ENCODE results near the gene ABHD8. TPM values are rescaled to one million over a fixed set of nuclear protein-coding genes. Genes with fewer than 3 reads are reported as not detected.

The ABHD8 gene
- total RNA-seq, 1 donor from 2014 or later, result 8.9 TPM

DNA sequence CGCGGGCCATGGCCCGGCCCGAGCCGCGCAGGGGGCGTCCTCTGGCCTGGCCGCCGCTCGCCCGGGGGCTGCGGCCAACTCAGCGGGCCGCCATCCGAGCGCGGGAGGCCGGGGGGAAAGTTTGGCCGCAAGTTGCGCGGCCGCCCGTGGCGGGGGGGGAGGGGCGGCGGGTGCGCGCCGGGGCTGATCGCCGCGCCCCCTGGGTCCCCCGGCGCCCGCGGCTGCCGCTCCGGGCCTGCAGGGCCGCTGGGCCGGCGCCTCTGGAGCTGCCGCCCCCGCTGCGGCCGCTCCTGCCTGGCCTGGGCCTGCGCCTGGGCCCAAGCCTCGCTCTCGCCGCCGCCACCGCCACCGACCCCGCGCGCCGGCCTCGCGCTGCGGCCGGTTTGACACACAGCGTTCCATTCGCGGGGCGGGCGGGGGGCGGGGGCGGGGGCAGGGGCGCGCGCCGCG lies 57.7 kb downstream of the ABHD8 start, which contains the start of gene NR2F6:
NR2F6 (minus strand) TSS at position 385 of the 450 bp plus-strand sequence. CDS start 699 bp downstream, outside the sequence.
- TF ChIP-seq, protein P1, sequence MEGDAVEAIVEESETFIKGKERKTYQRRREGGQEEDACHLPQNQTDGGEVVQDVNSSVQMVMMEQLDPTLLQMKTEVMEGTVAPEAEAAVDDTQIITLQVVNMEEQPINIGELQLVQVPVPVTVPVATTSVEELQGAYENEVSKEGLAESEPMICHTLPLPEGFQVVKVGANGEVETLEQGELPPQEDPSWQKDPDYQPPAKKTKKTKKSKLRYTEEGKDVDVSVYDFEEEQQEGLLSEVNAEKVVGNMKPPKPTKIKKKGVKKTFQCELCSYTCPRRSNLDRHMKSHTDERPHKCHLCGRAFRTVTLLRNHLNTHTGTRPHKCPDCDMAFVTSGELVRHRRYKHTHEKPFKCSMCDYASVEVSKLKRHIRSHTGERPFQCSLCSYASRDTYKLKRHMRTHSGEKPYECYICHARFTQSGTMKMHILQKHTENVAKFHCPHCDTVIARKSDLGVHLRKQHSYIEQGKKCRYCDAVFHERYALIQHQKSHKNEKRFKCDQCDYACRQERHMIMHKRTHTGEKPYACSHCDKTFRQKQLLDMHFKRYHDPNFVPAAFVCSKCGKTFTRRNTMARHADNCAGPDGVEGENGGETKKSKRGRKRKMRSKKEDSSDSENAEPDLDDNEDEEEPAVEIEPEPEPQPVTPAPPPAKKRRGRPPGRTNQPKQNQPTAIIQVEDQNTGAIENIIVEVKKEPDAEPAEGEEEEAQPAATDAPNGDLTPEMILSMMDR (IDR thresholded peaks at IDR 0.05; ENCODE audit: unreplicated experiment), result no peak
- peaks cover 29% of the 10 kb centered on the region for H3K27me3 Mint-ChIP-seq (ENCODE audit: unreplicated experiment)
- peak within 1 kb of the TSS; percentile 97 for H3K4me3 Mint-ChIP-seq (ENCODE audit: unreplicated experiment)
- H3K36me3 Mint-ChIP-seq (ENCODE audit: low read depth, unreplicated experiment), result peaks cover 8% of the 10 kb centered on the region
- H3K4me1 Mint-ChIP-seq (ENCODE audit: unreplicated experiment), result peaks cover 23% of the 10 kb centered on the region
- no peaks in the 10 kb centered on the region for H3K9me3 Mint-ChIP-seq (ENCODE audit: unreplicated experiment)
- no peak for DNase-seq (ENCODE audit: low spot score)
- peak within 1 kb of the TSS; percentile 64 for H3K27ac Mint-ChIP-seq (ENCODE audit: unreplicated experiment)

GRCh38 chr19:17244618-17245534 lies 58.3 kb downstream of the ABHD8 start:
- peaks cover 8% of the 10 kb centered on the region for H3K36me3 Mint-ChIP-seq (ENCODE audit: low read depth, unreplicated experiment)
- H3K4me1 Mint-ChIP-seq (ENCODE audit: unreplicated experiment), result peaks cover 23% of the 10 kb centered on the region
- H3K9me3 Mint-ChIP-seq (ENCODE audit: unreplicated experiment), result no peaks in the 10 kb centered on the region
- H3K4me3 Mint-ChIP-seq (ENCODE audit: unreplicated experiment), result peak overlapping the region; percentile 97
- no peak for DNase-seq (ENCODE audit: low spot score)
- peaks cover 27% of the 10 kb centered on the region for H3K27me3 Mint-ChIP-seq (ENCODE audit: unreplicated experiment)
- H3K27ac Mint-ChIP-seq (ENCODE audit: unreplicated experiment), result peak overlapping the region; percentile 48
- TF ChIP-seq, protein P1 (IDR thresholded peaks at IDR 0.05; ENCODE audit: unreplicated experiment), result no peak

GRCh38 chr19:17243830-17244617 lies 59.2 kb downstream of the ABHD8 start:
- Mint-ChIP-seq H3K9me3 (ENCODE audit: unreplicated experiment) (no peaks in the 10 kb centered on the region), H3K4me1 (ENCODE audit: unreplicated experiment) (peaks cover 23% of the 10 kb centered on the region), H3K27me3 (ENCODE audit: unreplicated experiment) (peaks cover 27% of the 10 kb centered on the region), H3K27ac (ENCODE audit: unreplicated experiment) (peak overlapping the region; percentile 48), H3K36me3 (ENCODE audit: low read depth, unreplicated experiment) (peaks cover 8% of the 10 kb centered on the region), H3K4me3 (ENCODE audit: unreplicated experiment) (peak overlapping the region; percentile 97)
- TF ChIP-seq, protein P1 (IDR thresholded peaks at IDR 0.05; ENCODE audit: unreplicated experiment), result no peak
- DNase-seq (ENCODE audit: low spot score), result peak; percentile 42

GRCh38 chr19:17243211-17243829 lies 59.9 kb downstream of the ABHD8 start:
- Mint-ChIP-seq H3K36me3 (ENCODE audit: low read depth, unreplicated experiment) (peaks cover 10% of the 10 kb centered on the region), H3K9me3 (ENCODE audit: unreplicated experiment) (no peaks in the 10 kb centered on the region), H3K27me3 (ENCODE audit: unreplicated experiment) (peaks cover 26% of the 10 kb centered on the region), H3K4me3 (ENCODE audit: unreplicated experiment) (peak overlapping the region; percentile 97), H3K4me1 (ENCODE audit: unreplicated experiment) (peaks cover 23% of the 10 kb centered on the region), H3K27ac (ENCODE audit: unreplicated experiment) (peak overlapping the region; percentile 52)
- DNase-seq (ENCODE audit: low spot score), result no peak
- TF ChIP-seq, protein P1 (IDR thresholded peaks at IDR 0.05; ENCODE audit: unreplicated experiment), result no peak
